ENCODE measurements around the gene GRM1. TPM values are rescaled to one million over a fixed set of nuclear protein-coding genes. Genes with fewer than 3 reads are reported as not detected.

GRM1 gene
- total and polyA plus RNA-seq, 4 experiments from 2014 or later: not detected

DNA sequence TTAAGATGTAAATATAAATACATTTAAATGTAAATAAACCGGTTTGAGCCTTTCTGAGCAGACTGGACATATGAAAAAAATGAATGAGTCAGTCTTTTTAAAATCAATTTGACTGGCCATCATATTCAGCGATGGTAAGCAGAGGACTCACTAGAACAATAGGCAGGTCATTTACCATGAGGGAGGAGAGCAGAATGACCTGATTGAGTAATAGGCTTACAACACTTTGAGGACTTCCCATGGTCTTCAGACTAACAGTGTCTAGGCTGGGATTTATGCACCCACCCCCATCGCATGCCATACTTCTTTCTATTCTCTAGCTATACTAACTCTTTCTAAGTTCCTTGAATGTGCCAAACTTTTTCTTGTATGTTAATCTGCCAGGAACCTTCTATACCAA, 272.9 kb downstream of the GRM1 start:
- H3K36me3 ChIP-seq (ENCODE audit: insufficient read depth, low read length): no peaks in the 10 kb centered on the region
- Mint-ChIP-seq H3K9me3 (peaks cover 0 to 3% (median 0%) of the 10 kb centered on the region in 8 donors), H3K36me3 (no peaks in the 10 kb centered on the region), H3K27me3 (peaks cover 0 to 2% of the 10 kb centered on the region in 2 donors), H3K4me3 (no peak overlapping the region), H3K4me1 (no peaks in the 10 kb centered on the region), H3K27ac (no peak overlapping the region)
- no peak overlapping the region for H3K4me3 ChIP-seq (ENCODE audit: low read length in 2 of 2)
- no peaks in the 10 kb centered on the region for H3K9me3 ChIP-seq (ENCODE audit: control insufficient read depth in 1 of 2, low read length in 2 of 2)
- intact Hi-C loops (cut with micrococcal nuclease): no loop called here
- ChIA-PET CTCF (ENCODE audit: partially characterized antibody) (interaction anchor here (1.2 kb wide), 1 partner anchor 28 kb away, joined by 3 read pairs; no protein-coding TSS in a partner anchor), POLR2A (ENCODE audit: partially characterized antibody) (no interaction called here)
- H3K27me3 ChIP-seq (ENCODE audit: insufficient read depth, low read length): no peaks in the 10 kb centered on the region
- no peak for DNase-seq
- no peak overlapping the region for H3K27ac ChIP-seq (ENCODE audit: low read depth, low read length)
- no peaks in the 10 kb centered on the region for H3K4me1 ChIP-seq (ENCODE audit: insufficient read depth, low read length)

DNA sequence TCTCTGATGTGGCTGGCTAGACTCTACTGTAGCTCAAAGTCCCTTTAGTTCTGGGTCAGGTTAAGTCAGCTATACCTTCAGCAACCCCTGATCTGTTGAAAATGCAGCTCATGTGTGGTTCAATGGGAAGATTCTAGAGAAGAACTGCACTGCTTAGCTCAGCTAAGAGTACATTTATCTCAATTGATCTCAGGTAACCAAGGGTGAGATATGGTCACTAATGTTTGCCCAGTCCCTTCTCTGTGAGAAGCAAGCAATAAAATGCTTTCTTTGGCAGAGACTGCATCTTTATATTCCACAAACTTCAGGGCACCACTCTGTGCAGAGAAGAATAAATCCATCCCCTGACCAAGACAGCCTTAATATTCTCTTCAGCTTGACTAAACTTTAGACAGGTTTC, 274.1 kb downstream of the GRM1 start:
- DNase-seq: no peak
- Mint-ChIP-seq H3K9me3 (peaks cover 0 to 3% (median 0%) of the 10 kb centered on the region in 8 donors), H3K27me3 (peaks cover 0 to 2% of the 10 kb centered on the region in 2 donors), H3K4me3 (no peak overlapping the region), H3K36me3 (no peaks in the 10 kb centered on the region), H3K27ac (no peak overlapping the region), H3K4me1 (no peaks in the 10 kb centered on the region)
- POLR2A ChIA-PET (ENCODE audit: partially characterized antibody): no interaction called here
- CTCF ChIA-PET (ENCODE audit: partially characterized antibody): no interaction called here
- Histone ChIP-seq H3K4me1 (ENCODE audit: insufficient read depth, low read length) (no peaks in the 10 kb centered on the region), H3K9me3 (ENCODE audit: control insufficient read depth in 1 of 2, low read length in 2 of 2) (no peaks in the 10 kb centered on the region), H3K27ac (ENCODE audit: low read depth, low read length) (no peak overlapping the region), H3K27me3 (ENCODE audit: insufficient read depth, low read length) (no peaks in the 10 kb centered on the region), H3K4me3 (ENCODE audit: low read length in 2 of 2) (no peak overlapping the region), H3K36me3 (ENCODE audit: insufficient read depth, low read length) (no peaks in the 10 kb centered on the region)
- intact Hi-C loops (cut with micrococcal nuclease): no loop called here

DNA sequence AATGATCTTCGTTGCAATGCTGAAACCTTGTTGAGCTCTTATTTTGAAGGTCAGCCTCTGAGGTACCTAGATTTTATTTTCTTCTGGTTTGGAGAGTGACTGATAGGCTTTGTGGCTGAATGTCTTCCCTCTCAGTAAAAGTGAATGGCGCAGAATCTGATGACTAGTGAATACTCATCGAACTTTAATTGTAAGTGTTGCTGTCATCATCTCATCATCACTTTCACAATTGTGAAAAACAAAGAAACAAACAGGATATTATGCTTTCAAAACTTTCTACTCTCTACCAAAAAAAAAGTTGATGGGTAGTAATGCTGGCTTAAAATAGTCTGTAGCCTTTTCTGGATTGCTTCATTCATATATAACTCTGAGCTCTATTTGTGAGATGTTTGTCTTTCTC, 275.3 kb downstream of the GRM1 start:
- Mint-ChIP-seq H3K27ac (no peak overlapping the region), H3K4me1 (no peaks in the 10 kb centered on the region), H3K9me3 (peaks cover 0 to 3% (median 0%) of the 10 kb centered on the region in 8 donors), H3K36me3 (no peaks in the 10 kb centered on the region), H3K4me3 (no peak overlapping the region), H3K27me3 (peaks cover 0 to 2% of the 10 kb centered on the region in 2 donors)
- no peak overlapping the region for H3K4me3 ChIP-seq (ENCODE audit: low read length in 2 of 2)
- no peak overlapping the region for H3K27ac ChIP-seq (ENCODE audit: low read depth, low read length)
- intact Hi-C loops (cut with micrococcal nuclease): no loop called here
- CTCF ChIA-PET (ENCODE audit: partially characterized antibody): interaction anchor here (0.6 kb wide), 1 partner anchor 16 kb away, joined by 3 read pairs; no protein-coding TSS in a partner anchor
- no peaks in the 10 kb centered on the region for H3K36me3 ChIP-seq (ENCODE audit: insufficient read depth, low read length)
- H3K4me1 ChIP-seq (ENCODE audit: insufficient read depth, low read length): no peaks in the 10 kb centered on the region
- no peak for DNase-seq
- no peaks in the 10 kb centered on the region for H3K27me3 ChIP-seq (ENCODE audit: insufficient read depth, low read length)
- H3K9me3 ChIP-seq (ENCODE audit: control insufficient read depth in 1 of 2, low read length in 2 of 2): no peaks in the 10 kb centered on the region
- POLR2A ChIA-PET (ENCODE audit: partially characterized antibody): no interaction called here

DNA sequence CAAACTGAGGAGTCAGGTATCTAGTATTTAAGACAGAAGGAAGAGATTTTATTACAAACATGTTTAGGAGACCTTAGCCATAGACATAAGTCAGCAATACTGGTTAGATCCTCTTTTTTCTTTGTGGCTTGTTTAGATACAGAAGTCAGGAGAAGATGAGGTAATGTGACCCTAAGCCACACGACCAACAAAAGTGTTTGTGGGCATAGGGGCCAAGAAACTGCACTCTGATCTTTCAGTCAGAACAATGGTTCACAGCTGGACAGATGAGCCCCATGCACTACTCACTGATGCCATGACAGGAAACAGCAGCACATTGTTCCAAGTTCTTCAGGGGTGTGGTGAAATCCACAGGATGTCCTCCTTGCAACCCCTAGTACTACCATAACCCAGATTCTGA, 276.2 kb downstream of the GRM1 start:
- Mint-ChIP-seq H3K27me3 (peaks cover 0 to 2% of the 10 kb centered on the region in 2 donors), H3K4me3 (no peak overlapping the region), H3K27ac (no peak overlapping the region), H3K4me1 (no peaks in the 10 kb centered on the region), H3K9me3 (peaks cover 0 to 3% (median 0%) of the 10 kb centered on the region in 8 donors), H3K36me3 (no peaks in the 10 kb centered on the region)
- H3K27me3 ChIP-seq (ENCODE audit: insufficient read depth, low read length): no peaks in the 10 kb centered on the region
- no peak overlapping the region for H3K27ac ChIP-seq (ENCODE audit: low read depth, low read length)
- POLR2A ChIA-PET (ENCODE audit: partially characterized antibody): no interaction called here
- H3K36me3 ChIP-seq (ENCODE audit: insufficient read depth, low read length): no peaks in the 10 kb centered on the region
- H3K4me1 ChIP-seq (ENCODE audit: insufficient read depth, low read length): no peaks in the 10 kb centered on the region
- intact Hi-C loops (cut with micrococcal nuclease): no loop called here
- no peak for DNase-seq
- no peaks in the 10 kb centered on the region for H3K9me3 ChIP-seq (ENCODE audit: control insufficient read depth in 1 of 2, low read length in 2 of 2)
- H3K4me3 ChIP-seq (ENCODE audit: low read length in 2 of 2): no peak overlapping the region
- CTCF ChIA-PET (ENCODE audit: partially characterized antibody): no interaction called here

DNA sequence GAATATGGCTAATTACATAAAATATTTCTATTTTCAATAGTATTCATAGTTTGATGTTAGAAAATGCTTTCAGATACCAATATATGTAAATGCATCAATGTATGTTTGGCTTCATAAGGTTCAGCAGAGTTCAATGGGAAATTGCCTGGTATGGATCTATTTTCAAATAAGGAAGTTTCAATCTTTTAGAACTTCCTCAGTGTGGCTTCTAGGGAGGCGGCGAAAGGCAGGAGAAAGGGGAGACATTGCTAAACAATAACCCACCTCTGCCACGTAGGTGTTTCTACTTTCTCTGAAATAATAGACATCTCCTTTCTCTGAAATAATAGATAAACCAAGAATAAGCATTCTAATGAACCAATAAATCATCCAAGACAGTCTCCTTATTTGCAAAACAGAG, 277.1 kb downstream of the GRM1 start:
- H3K9me3 Mint-ChIP-seq: peaks cover 0 to 3% (median 0%) of the 10 kb centered on the region in 8 donors
- ChIA-PET CTCF (ENCODE audit: partially characterized antibody) (no interaction called here), POLR2A (ENCODE audit: partially characterized antibody) (no interaction called here)
- H3K36me3 Mint-ChIP-seq: no peaks in the 10 kb centered on the region
- intact Hi-C loops (cut with micrococcal nuclease): no loop called here
- H3K27me3 ChIP-seq (ENCODE audit: insufficient read depth, low read length): no peaks in the 10 kb centered on the region
- H3K27ac Mint-ChIP-seq: no peak overlapping the region
- H3K4me1 ChIP-seq (ENCODE audit: insufficient read depth, low read length): no peaks in the 10 kb centered on the region
- H3K4me3 ChIP-seq (ENCODE audit: low read length in 2 of 2): no peak overlapping the region
- no peak overlapping the region for H3K27ac ChIP-seq (ENCODE audit: low read depth, low read length)
- DNase-seq: no peak
- H3K4me1 Mint-ChIP-seq: no peaks in the 10 kb centered on the region
- no peaks in the 10 kb centered on the region for H3K9me3 ChIP-seq (ENCODE audit: control insufficient read depth in 1 of 2, low read length in 2 of 2)
- H3K4me3 Mint-ChIP-seq: no peak overlapping the region
- H3K36me3 ChIP-seq (ENCODE audit: insufficient read depth, low read length): no peaks in the 10 kb centered on the region
- peaks cover 0 to 2% of the 10 kb centered on the region in 2 donors for H3K27me3 Mint-ChIP-seq

DNA sequence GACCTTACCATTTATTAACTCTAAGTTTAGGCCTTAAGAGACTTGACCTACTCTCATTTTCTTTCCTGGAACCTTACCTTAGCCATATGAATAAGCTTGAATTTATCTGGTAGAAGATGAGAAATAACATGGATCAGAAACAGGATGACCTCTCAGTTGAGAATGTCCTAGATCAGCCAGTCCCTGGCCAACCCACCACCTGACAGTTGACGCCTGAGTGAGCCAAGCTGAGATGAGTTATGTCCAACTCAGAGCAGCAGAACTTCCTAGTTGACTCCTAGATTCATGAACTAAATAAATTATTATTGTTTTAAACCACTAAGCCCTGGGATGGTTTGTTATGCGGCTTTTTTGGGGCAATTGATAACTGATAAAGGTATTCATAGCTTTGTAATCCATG, 281.8 kb downstream of the GRM1 start:
- Histone ChIP-seq H3K4me3 (ENCODE audit: low read length in 2 of 2) (no peak overlapping the region), H3K36me3 (ENCODE audit: insufficient read depth, low read length) (no peaks in the 10 kb centered on the region), H3K27ac (ENCODE audit: low read depth, low read length) (no peak overlapping the region), H3K9me3 (ENCODE audit: control insufficient read depth in 1 of 2, low read length in 2 of 2) (no peaks in the 10 kb centered on the region), H3K27me3 (ENCODE audit: insufficient read depth, low read length) (no peaks in the 10 kb centered on the region), H3K4me1 (ENCODE audit: insufficient read depth, low read length) (no peaks in the 10 kb centered on the region)
- no peak overlapping the region for H3K4me3 Mint-ChIP-seq
- intact Hi-C loops (cut with micrococcal nuclease): no loop called here
- ChIA-PET POLR2A (ENCODE audit: partially characterized antibody) (no interaction called here), CTCF (ENCODE audit: partially characterized antibody) (no interaction called here)
- no peak for DNase-seq
- H3K4me1 Mint-ChIP-seq: no peaks in the 10 kb centered on the region
- H3K27ac Mint-ChIP-seq: no peak overlapping the region
- H3K9me3 Mint-ChIP-seq: peaks cover 0 to 2% (median 0%) of the 10 kb centered on the region in 8 donors
- H3K36me3 Mint-ChIP-seq: no peaks in the 10 kb centered on the region
- no peaks in the 10 kb centered on the region for H3K27me3 Mint-ChIP-seq

DNA sequence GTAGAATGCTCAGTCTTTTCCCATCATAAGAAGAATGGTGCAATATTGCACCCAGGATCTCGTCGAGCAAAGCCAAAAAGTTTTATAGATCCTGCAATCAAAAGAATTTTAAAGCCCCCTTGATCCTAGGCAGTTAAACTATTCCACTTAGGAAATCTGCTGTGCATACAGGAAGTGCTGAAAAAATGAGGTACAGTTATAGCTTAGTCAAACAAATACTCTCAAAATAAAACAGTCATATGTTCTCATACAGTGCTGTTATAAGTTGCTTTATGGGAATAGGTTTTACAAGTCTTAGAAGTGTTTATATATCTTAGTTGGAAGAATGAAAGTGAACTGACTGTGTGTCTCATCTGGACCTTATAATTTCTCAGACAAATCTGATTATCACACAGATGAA, 282.2 kb downstream of the GRM1 start:
- intact Hi-C loops (cut with micrococcal nuclease): no loop called here
- no peaks in the 10 kb centered on the region for H3K4me1 Mint-ChIP-seq
- CTCF ChIA-PET (ENCODE audit: partially characterized antibody): no interaction called here

DNA sequence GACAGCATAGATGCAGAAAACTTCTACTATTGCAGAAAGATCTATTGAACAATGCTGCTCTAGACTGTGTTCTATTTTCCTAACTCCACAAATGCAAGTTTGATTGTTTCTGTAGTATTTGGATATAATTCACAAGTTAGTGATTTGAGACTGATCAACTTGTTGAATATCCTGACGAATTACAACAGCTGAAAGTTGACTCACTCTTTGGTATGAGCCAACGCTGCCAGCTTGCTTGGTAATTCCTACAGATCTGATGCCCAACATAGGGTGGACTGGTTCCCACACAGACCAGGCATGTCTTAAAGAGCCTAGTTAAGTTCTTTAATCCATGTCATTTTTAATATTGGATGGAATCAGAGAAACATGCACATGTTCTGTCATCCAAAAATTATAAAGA, 283.7 kb downstream of the GRM1 start:
- Histone ChIP-seq H3K4me1 (ENCODE audit: insufficient read depth, low read length) (no peaks in the 10 kb centered on the region), H3K36me3 (ENCODE audit: insufficient read depth, low read length) (no peaks in the 10 kb centered on the region), H3K27me3 (ENCODE audit: insufficient read depth, low read length) (no peaks in the 10 kb centered on the region), H3K9me3 (ENCODE audit: control insufficient read depth in 1 of 2, low read length in 2 of 2) (no peaks in the 10 kb centered on the region), H3K27ac (ENCODE audit: low read depth, low read length) (no peak overlapping the region), H3K4me3 (ENCODE audit: low read length in 2 of 2) (no peak overlapping the region)
- no peak for DNase-seq
- no peaks in the 10 kb centered on the region for H3K27me3 Mint-ChIP-seq
- H3K4me3 Mint-ChIP-seq: no peak overlapping the region
- no peaks in the 10 kb centered on the region for H3K36me3 Mint-ChIP-seq
- H3K9me3 Mint-ChIP-seq: peaks cover 0 to 2% (median 0%) of the 10 kb centered on the region in 8 donors
- intact Hi-C loops (cut with micrococcal nuclease): no loop called here
- ChIA-PET CTCF (ENCODE audit: partially characterized antibody) (no interaction called here), POLR2A (ENCODE audit: partially characterized antibody) (no interaction called here)
- no peak overlapping the region for H3K27ac Mint-ChIP-seq
- no peaks in the 10 kb centered on the region for H3K4me1 Mint-ChIP-seq

More for the DNA sequence above, 282.2 kb downstream of the GRM1 start:
- POLR2A ChIA-PET (ENCODE audit: partially characterized antibody): no interaction called here
- Histone ChIP-seq H3K4me3 (ENCODE audit: low read length in 2 of 2) (no peak overlapping the region), H3K9me3 (ENCODE audit: control insufficient read depth in 1 of 2, low read length in 2 of 2) (no peaks in the 10 kb centered on the region), H3K4me1 (ENCODE audit: insufficient read depth, low read length) (no peaks in the 10 kb centered on the region), H3K36me3 (ENCODE audit: insufficient read depth, low read length) (no peaks in the 10 kb centered on the region), H3K27ac (ENCODE audit: low read depth, low read length) (no peak overlapping the region), H3K27me3 (ENCODE audit: insufficient read depth, low read length) (no peaks in the 10 kb centered on the region)
- DNase-seq: no peak
- Mint-ChIP-seq H3K36me3 (no peaks in the 10 kb centered on the region), H3K27ac (no peak overlapping the region), H3K27me3 (no peaks in the 10 kb centered on the region), H3K9me3 (peaks cover 0 to 2% (median 0%) of the 10 kb centered on the region in 8 donors), H3K4me3 (no peak overlapping the region)
